G401 (cell line): Measurements from ENCODE around the gene GLO1. TPM values are rescaled to one million over a fixed set of nuclear protein-coding genes. Genes with fewer than 3 reads are reported as not detected.
A peak's percentile ranks its signal among the peaks of the same experiment; 100 is the strongest.
"Not testable (repeated sequence)": the region's sequence is repeated elsewhere in the genome, so short reads cannot be mapped to it uniquely, and the experiment has no call there.

Source experiments
- DNase-seq: peaks from one replicate; pipeline ENCODE4 v3.0.0-alpha.2; 2015; ENCODE audit warnings: low spot score
- in situ Hi-C: cut with HindIII; loops from 2 replicates; pipeline ENCODE4 v1.10.0; 2016; ENCODE audit warnings: low sequenced_read_pairs, mixed read lengths
- total RNA-seq: library from RNA; depleted of rRNA; stranded (reverse); fragments of >200 nt; shearing (Covaris generic); gene quantifications from 2 replicates; pipeline ENCODE4 v1.2.3, GENCODE V29; 2014

The GLO1 gene
- total RNA-seq, 1 experiment from 2014 or later = 476 TPM

- no peak for DNase-seq
- in situ Hi-C loops = no loop called here
Observed at GRCh38 chr6:38713812-38714211, 10.9 kb upstream of the GLO1 start.

- DNase-seq = no peak
- in situ Hi-C loops = no loop called here
Observed at GRCh38 chr6:38708496-38708895, 5.6 kb upstream of the GLO1 start.

- no peak for DNase-seq
Observed at GRCh38 chr6:38705924-38706323, 3.0 kb upstream of the GLO1 start.

GRCh38 chr6:38703949-38704590 lies 1.1 kb upstream of the GLO1 start:
- DNase-seq = no peak
- in situ Hi-C loops = no loop called here

More at GRCh38 chr6:38705924-38706323, 3.0 kb upstream of the GLO1 start:
- in situ Hi-C loops = no loop called here

DNA sequence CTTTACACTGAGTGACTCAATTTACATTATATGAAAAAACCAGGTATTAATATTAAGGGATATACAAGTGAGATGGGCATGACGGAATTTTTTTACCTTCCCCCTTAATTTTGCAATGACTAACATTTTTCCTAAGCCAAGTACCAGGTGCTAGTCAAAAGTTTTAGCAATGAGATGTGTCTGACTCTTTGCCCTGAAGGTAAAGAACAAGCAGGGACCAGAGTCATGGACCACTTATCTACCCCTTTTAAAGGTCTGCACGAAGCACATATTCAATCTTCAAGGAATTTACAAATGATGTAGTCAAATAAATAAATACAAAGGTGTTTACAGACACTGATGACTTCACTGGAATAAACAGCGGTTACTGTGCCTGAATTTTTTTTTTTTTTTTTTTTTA lies 1.4 kb downstream of the GLO1 start:
- DNase-seq = no peak
- in situ Hi-C loops = no loop called here

DNA sequence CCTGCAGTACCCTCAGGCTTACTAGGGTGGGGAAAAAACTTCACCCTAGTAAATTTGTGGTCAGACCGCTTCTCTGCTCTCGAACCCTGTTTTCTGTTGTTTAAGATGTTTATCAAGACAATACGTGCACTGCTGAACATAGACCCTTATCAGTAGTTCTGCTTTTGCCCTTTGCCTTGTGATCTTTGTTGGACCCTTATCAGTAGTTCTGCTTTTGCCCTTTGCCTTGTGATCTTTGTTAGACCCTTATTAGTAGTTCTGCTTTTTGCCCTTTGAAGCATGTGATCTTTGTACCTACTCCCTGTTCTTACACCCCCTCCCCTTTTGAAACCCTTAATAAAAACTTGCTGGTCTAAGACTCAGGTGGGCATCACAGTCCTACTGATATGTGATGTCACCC lies 3.2 kb downstream of the GLO1 start:
- in situ Hi-C loops, DNase-seq: not testable (repeated sequence)

DNA sequence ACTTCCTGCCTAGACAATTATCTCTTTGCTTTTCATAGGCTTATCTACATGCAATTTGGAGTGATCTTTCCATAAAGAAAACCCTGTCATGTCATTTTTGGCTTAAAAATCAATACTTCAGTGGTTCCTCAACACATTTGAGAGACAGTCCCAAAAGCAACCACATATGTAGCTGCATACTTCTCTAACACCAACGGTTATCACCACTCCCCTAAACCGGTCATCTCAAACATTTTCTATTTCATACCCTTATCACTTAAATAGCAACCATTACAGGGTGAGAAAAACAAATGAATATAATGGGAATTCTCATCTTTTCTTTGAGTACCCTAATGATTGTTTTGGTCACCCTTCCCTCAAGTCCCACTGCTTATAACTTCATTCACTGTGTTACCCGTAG lies 5.1 kb downstream of the GLO1 start:
- in situ Hi-C loops = no loop called here

DNA sequence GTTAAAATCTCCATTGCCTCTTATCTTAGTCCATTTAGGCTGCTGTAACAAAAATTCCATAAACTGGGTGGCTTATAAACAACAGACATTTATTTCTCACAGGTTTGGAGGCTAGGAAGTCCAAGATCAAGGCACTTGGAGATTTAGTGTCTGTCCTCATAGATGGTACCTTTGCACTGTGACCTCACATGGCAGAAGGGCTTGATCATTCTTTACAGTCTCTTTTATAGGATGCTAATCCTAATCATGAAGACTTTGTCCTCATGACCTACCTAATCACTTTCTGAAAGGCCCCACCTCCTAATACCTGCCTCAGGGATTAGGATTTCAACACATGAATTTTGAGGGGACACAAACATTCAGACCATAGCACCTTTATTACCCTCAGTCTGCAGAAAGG lies 6.6 kb downstream of the GLO1 start:
- in situ Hi-C loops = no loop called here
- no peak for DNase-seq

More for the DNA sequence above, 5.1 kb downstream of the GLO1 start:
- no peak for DNase-seq

GRCh38 chr6:38695933-38696332 lies 7.0 kb downstream of the GLO1 start:
- no peak for DNase-seq
- in situ Hi-C loops = no loop called here

DNA sequence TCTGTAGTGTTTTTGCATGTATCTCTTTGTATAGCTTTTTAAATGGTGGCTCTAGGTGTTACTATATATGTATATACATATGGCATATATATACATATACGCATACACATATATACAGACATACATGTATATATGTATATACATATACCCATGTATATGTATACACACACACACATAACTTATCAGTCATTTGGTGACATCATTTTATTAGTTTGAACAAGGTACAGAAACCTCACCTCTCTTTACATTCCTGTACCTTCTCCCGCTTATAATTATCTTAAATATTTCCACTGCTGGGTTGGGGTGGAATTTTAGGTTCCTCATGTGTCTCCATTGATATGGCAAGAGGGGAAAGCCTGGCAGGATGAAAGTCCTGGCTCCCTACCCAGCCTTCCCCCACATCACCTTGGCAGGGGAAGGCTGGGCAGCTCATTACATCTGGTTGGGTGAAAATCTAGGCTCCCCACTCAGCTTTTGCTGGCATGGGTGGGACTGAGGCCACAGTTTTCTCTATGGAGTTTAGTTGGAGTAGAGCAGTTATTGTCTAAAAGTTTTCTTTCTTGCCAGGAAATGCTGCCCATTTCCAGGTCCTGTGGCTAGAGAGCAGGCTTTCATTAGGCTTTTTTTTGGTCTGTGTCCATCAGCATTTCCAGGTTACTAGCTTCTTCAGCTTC lies 7.6 kb downstream of the GLO1 start:
- in situ Hi-C loops = no loop called here
- DNase-seq = no peak

- in situ Hi-C loops = no loop called here
- DNase-seq = peak; percentile 31
Observed at GRCh38 chr6:38688579-38689087, 14.3 kb downstream of the GLO1 start.

- DNase-seq = no peak
- in situ Hi-C loops = no loop called here
Observed at GRCh38 chr6:38687549-38687948, 15.4 kb downstream of the GLO1 start.

- no peak for DNase-seq
- in situ Hi-C loops = no loop called here
Observed at GRCh38 chr6:38687043-38687353, 15.9 kb downstream of the GLO1 start.

GRCh38 chr6:38686270-38687042 lies 16.5 kb downstream of the GLO1 start:
- no peak for DNase-seq
- in situ Hi-C loops = no loop called here

- in situ Hi-C loops = no loop called here
- no peak for DNase-seq
Observed at GRCh38 chr6:38684904-38685303, 18.0 kb downstream of the GLO1 start.

DNA sequence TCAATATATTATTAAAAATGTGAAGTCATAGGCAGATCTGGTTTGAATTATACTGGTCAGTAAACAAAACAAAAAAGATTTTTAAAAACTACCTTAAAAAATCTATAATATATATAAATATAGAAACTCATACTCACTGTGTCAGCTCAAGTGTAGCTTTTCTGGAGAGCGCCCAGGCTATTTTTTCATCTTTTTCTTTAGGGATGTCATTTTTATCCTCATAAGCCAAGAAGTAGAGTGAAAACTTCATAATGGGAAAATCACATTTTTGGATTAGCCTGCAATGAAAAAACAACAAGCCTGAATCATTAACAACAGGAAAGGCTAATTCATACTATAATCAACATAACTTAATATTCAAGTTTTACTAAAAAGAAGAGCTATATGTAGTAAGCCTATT lies 18.7 kb downstream of the GLO1 start:
- DNase-seq = no peak
- in situ Hi-C loops = no loop called here

- in situ Hi-C loops = no loop called here
- no peak for DNase-seq
Observed at GRCh38 chr6:38681850-38682249, 21.1 kb downstream of the GLO1 start.

DNA sequence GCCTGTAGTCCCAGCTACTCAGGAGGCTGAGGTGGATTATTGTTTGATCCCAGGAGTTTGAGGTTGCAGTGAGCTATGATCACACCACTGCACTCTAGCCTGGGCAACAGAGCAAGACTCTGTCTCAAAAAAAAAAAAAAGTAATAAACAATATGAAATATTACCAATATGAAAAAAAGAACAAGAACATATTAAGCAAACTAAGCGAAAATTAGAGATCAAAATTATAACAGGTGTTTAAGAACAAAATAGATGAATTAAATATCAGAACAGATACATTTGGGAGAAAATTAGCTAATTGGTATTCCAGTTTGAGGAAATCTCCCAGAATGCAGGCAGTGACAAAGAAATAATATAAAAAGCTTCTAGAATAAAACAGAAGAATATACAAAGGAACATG lies 23.3 kb downstream of the GLO1 start:
- in situ Hi-C loops = no loop called here
- DNase-seq = no peak

GRCh38 chr6:38678178-38678760 lies 24.7 kb downstream of the GLO1 start:
- in situ Hi-C loops = no loop called here
- no peak for DNase-seq

DNA sequence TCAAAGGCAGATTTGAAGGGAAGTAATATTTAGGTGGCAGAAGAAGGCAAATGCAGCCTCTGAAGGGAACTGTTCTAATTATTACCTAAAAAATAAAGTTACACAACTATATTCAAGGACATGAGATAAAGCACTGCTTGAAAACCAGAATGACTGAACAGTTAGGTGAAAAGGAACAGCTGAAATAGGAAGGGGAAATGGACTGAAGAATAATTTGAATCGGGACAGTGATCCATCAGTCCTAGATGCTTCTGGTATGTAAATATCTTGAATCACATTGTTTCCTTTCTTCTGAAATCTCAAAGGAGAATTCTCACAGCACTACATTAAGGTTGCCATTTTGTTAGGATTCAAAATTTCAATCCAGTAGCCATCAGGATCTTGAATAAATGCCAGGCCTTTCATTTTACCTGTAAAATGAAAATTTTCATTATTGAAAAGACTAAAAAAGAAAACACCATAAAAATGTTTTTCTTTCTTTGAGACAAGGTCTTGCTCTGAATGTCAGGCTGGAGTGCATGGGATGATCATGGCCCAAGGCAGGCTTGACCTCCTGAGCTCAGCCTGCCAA lies 25.9 kb downstream of the GLO1 start:
- no peak for DNase-seq
- in situ Hi-C loops = no loop called here
